Measurements from ENCODE around the gene NXPH2. TPM values are rescaled to one million over a fixed set of nuclear protein-coding genes. Genes with fewer than 3 reads are reported as not detected.

Gene NXPH2
- total RNA-seq, 1 donor from 2014 or later, result not detected

GRCh38 chr2:138621139-138621538 is 159.1 kb downstream of the NXPH2 start:
- intact Hi-C loops (cut with DNase I), result no loop called here
- H3K4me1 ChIP-seq, result no peaks in the 10 kb centered on the region
- DNase-seq (no peak), ATAC-seq (no peak)
- no peak for TF ChIP-seq CTCF (IDR thresholded peaks at IDR 0.05)
- no peak overlapping the region for H3K27ac ChIP-seq
- H3K27me3 ChIP-seq, result no peaks in the 10 kb centered on the region
- no peaks in the 10 kb centered on the region for H3K9me3 ChIP-seq
- no peak overlapping the region for H3K4me3 ChIP-seq
- H3K36me3 ChIP-seq, result no peaks in the 10 kb centered on the region

- no peaks in the 10 kb centered on the region for H3K9me3 ChIP-seq
- ATAC-seq (no peak), DNase-seq (no peak)
- H3K36me3 ChIP-seq, result no peaks in the 10 kb centered on the region
- H3K27ac ChIP-seq, result no peak overlapping the region
- TF ChIP-seq CTCF (IDR thresholded peaks at IDR 0.05), result no peak
- H3K27me3 ChIP-seq, result no peaks in the 10 kb centered on the region
- intact Hi-C loops (cut with DNase I), result no loop called here
- no peaks in the 10 kb centered on the region for H3K4me1 ChIP-seq
- no peak overlapping the region for H3K4me3 ChIP-seq
These were observed 159.8 kb downstream of the NXPH2 start for GRCh38 chr2:138620431-138620830.
